Mesendoderm (in vitro differentiated cells): ENCODE results near the gene ACBD4. TPM values are rescaled to one million over a fixed set of nuclear protein-coding genes. Genes with fewer than 3 reads are reported as not detected.

Experiments
- DNase-seq: peaks from one replicate; pipeline ENCODE4 v3.0.0; 2013
- H2AK5ac ChIP-seq: 2 replicates; pipeline ENCODE4 v1.6.1; 2013; ENCODE audit warnings: low read length, inconsistent platforms
- H2BK120ac ChIP-seq: 2 replicates; pipeline ENCODE4 v1.6.1; 2013; ENCODE audit warnings: low read depth, mild to moderate bottlenecking, low read length, moderate library complexity, mixed read lengths
- H2BK15ac ChIP-seq: replicated peaks from 2 replicates; pipeline ENCODE4 v1.6.1; 2013; ENCODE audit warnings: low read depth, mild to moderate bottlenecking, moderate library complexity
- H2BK5ac ChIP-seq: 2 replicates; pipeline ENCODE4 v1.6.1; 2013; ENCODE audit warnings: low read length, inconsistent platforms
- H3K18ac ChIP-seq: 2 replicates; pipeline ENCODE4 v1.6.1; 2013; ENCODE audit warnings: mild to moderate bottlenecking, low read length, mixed read lengths
- H3K23ac ChIP-seq: one replicate; pipeline ENCODE4 v1.6.1; 2013; ENCODE audit warnings: low read length
- H3K27ac ChIP-seq: 2 replicates; pipeline ENCODE4 v1.5.1; 2013; ENCODE audit warnings: low read depth, mild to moderate bottlenecking, inconsistent platforms, low read length, moderate library complexity
- H3K27me3 ChIP-seq: 2 replicates; pipeline ENCODE4 v1.6.1; 2013; ENCODE audit warnings: low read length, control low read depth, mild to moderate bottlenecking, inconsistent platforms; ENCODE audit not compliant: insufficient read depth, poor library complexity
- H3K36me3 ChIP-seq: 2 replicates; pipeline ENCODE4 v1.6.1; 2013; ENCODE audit warnings: low read length, inconsistent platforms; ENCODE audit not compliant: control insufficient read depth, insufficient read depth
- H3K4ac ChIP-seq: one replicate; pipeline ENCODE4 v1.6.1; 2013; ENCODE audit warnings: low read depth, mild to moderate bottlenecking, low read length, moderate library complexity
- H3K4me1 ChIP-seq: 2 replicates; pipeline ENCODE4 v1.6.1; 2013; ENCODE audit warnings: low read depth, low read length, inconsistent platforms; ENCODE audit not compliant: control insufficient read depth
- H3K4me2 ChIP-seq: 2 replicates; pipeline ENCODE4 v1.6.1; 2013; ENCODE audit warnings: low read length
- H3K4me3 ChIP-seq: 2 replicates; pipeline ENCODE4 v1.5.1; 2013; ENCODE audit warnings: mild to moderate bottlenecking, low read length
- H3K56ac ChIP-seq: one replicate; pipeline ENCODE4 v1.6.1; 2013; ENCODE audit warnings: low read length
- H3K79me1 ChIP-seq: 2 replicates; pipeline ENCODE4 v1.6.1; 2013; ENCODE audit warnings: low read length, inconsistent platforms
- H3K79me2 ChIP-seq: 2 replicates; pipeline ENCODE4 v1.6.1; 2013; ENCODE audit warnings: mild to moderate bottlenecking, low read length; ENCODE audit not compliant: control insufficient read depth, insufficient read depth
- H3K9ac ChIP-seq: 2 replicates; pipeline ENCODE4 v1.6.1; 2013; ENCODE audit warnings: low read length, inconsistent platforms
- H4K5ac ChIP-seq: one replicate; pipeline ENCODE4 v1.6.1; 2013; ENCODE audit warnings: low read length
- H4K8ac ChIP-seq: one replicate; pipeline ENCODE4 v1.6.1; 2013; ENCODE audit warnings: low read depth, mild to moderate bottlenecking, control low read depth, low read length, moderate library complexity
- WGBS: extraction: QIAGEN DNeasy Blood & Tissue Kit; methylation state at CpG from one replicate; pipeline ENCODE4 v1.1.7; 2013; ENCODE audit warnings: low lambda C conversion rate, missing lambda C conversion rate; ENCODE audit not compliant: insufficient coverage; ENCODE audit errors: extremely low coverage; 5-methylcytosine and 5-hydroxymethylcytosine counted together
- polyA plus RNA-seq, 2 experiments: library from polyadenylated mRNA; stranded (reverse); fragments of 200-250 nt; gene quantifications; one replicate each; pipeline ENCODE4 v1.2.3, GENCODE V29; 2013

The ACBD4 gene, protein sequence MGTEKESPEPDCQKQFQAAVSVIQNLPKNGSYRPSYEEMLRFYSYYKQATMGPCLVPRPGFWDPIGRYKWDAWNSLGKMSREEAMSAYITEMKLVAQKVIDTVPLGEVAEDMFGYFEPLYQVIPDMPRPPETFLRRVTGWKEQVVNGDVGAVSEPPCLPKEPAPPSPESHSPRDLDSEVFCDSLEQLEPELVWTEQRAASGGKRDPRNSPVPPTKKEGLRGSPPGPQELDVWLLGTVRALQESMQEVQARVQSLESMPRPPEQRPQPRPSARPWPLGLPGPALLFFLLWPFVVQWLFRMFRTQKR
- polyA plus RNA-seq (2013, experiment 1 of 2), result 1.4 TPM
- 1.3 TPM for polyA plus RNA-seq (2013, experiment 2 of 2)

DNA sequence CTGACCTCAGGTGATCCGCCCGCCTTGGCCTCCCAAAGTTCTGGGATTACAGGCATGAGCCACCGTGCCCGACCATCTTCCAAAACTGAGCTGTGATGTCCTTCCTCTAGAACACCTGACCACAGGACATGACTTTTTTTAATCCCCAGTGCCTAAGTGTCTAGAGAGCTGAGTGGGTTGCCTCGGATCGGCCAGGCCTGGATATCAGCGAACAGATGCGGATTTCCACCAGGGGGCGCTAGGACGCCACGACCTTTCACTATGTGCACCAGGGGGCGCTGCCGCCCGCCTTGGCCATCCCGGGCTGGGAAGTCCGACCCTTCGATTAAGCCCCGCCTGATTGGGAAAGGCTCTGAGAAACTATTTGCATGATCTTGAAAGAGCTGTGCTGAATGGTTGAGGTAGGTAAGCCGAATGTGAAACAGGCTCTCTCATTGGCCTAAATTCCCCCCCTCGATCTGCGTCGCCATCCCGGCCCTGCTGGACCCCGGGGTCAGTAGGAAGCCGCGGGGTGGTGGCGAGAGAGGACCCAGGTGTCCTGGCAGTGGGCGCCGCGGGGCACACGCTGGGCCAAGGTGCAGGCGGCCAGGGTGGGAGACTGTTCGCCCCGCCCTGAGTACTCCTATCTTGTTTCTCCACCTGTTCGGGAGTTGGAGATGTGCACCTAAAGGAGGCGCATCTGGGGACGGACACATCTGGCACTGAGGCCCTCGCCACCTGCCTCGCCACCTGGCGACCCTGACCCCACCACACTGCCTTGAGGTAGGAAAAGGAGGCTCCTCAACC is at the start of gene ACBD4:
Gene ACBD4, plus strand, starts transcription at position 496 of the 786 bp plus-strand sequence. CDS start 458 bp downstream, outside the sequence.
- H3K27ac ChIP-seq, result no peak within 1 kb of the TSS
- H3K36me3 ChIP-seq, result no peaks in the 10 kb centered on the region
- peak within 1 kb of the TSS; percentile 58 for H2AK5ac ChIP-seq
- H3K4me1 ChIP-seq, result peaks cover 4% of the 10 kb centered on the region
- H3K4me2 ChIP-seq, result peak within 1 kb of the TSS; percentile 67
- H3K79me2 ChIP-seq, result no peaks in the 10 kb centered on the region
- H2BK15ac ChIP-seq, result no peak within 1 kb of the TSS
- peak within 1 kb of the TSS; percentile 43 for H3K4me3 ChIP-seq
- H3K18ac ChIP-seq, result no peak within 1 kb of the TSS
- H3K56ac ChIP-seq, result peak within 1 kb of the TSS; percentile 86
- H3K4ac ChIP-seq, result no peak within 1 kb of the TSS
- H3K27me3 ChIP-seq, result no peaks in the 10 kb centered on the region
- no CpG with 5 or more reads among the region's 40 CpGs for WGBS
- H3K23ac ChIP-seq, result peak within 1 kb of the TSS; percentile 45
- no peak within 1 kb of the TSS for H2BK5ac ChIP-seq
- H4K8ac ChIP-seq, result no peak within 1 kb of the TSS
- DNase-seq, result peak; percentile 99
- H3K79me1 ChIP-seq, result no peaks in the 10 kb centered on the region
- H2BK120ac ChIP-seq, result no peak within 1 kb of the TSS
- H4K5ac ChIP-seq, result no peak within 1 kb of the TSS
- H3K9ac ChIP-seq, result peak within 1 kb of the TSS; percentile 72

DNA sequence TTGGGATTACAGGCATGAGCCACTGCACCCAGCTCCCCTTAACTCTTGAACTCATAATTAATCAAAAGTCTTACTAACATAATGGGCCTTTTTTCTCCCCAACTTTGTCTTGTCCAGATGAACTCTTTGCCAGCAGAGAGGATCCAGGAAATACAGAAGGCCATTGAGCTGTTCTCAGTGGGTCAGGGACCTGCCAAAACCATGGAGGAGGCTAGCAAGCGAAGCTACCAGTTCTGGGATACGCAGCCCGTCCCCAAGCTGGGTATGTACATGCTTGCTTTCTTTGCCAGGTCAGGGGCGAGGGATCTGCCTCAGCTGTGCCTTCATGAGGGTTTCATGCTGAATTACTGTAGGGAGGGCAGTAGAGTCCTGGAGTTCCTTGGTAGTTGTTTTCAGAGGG is 49.1 kb upstream of the ACBD4 start:
- Histone ChIP-seq H3K18ac (no peak overlapping the region), H4K8ac (no peak overlapping the region), H3K4me3 (no peak overlapping the region), H3K23ac (no peak overlapping the region), H2BK15ac (no peak overlapping the region), H3K79me1 (peaks cover 4% of the 10 kb centered on the region), H3K4ac (no peak overlapping the region), H2BK5ac (no peak overlapping the region), H3K56ac (no peak overlapping the region), H3K9ac (no peak overlapping the region), H3K79me2 (no peaks in the 10 kb centered on the region), H3K4me2 (no peak overlapping the region), H3K27me3 (no peaks in the 10 kb centered on the region), H3K4me1 (no peaks in the 10 kb centered on the region), H3K27ac (no peak overlapping the region), H2AK5ac (no peak overlapping the region), H3K36me3 (peaks cover 18% of the 10 kb centered on the region), H2BK120ac (no peak overlapping the region), H4K5ac (no peak overlapping the region)
- no CpG with 5 or more reads among the region's 4 CpGs for WGBS
- DNase-seq, result no peak

DNA sequence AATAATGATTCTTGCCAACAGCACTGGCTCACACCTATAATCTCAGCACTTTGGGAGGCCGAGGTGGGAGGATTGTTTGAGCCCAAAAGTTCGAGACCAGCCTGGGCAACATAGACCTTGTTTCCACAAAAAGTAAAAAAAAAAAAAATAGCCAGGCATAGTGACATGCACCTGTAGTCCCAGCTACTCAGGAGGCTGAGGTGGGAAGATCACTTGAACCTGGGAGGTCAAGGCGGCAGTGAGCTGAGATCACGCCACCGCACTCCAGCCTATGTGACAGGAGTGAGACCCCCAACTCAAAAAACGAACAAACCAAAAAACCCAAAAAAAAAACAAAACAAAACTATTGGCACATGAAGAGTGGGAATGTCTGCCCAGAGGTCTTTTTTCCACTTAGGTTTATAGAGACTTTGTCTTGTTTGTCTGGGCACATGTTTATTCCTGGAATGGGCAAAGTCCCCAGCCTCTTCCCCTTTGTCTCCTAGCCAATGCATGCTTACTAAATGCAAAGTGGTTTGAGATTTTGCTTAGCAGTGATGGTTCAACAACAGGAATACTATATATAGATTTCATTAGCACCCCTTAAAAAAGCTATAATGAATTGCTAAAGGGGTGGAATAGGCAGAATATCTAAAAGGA is 48.5 kb upstream of the ACBD4 start:
- no peak overlapping the region for H3K4me3 ChIP-seq
- no peak overlapping the region for H2BK15ac ChIP-seq
- no peak overlapping the region for H2BK120ac ChIP-seq
- no peak overlapping the region for H4K8ac ChIP-seq
- H3K27ac ChIP-seq, result no peak overlapping the region
- no peaks in the 10 kb centered on the region for H3K27me3 ChIP-seq
- H3K79me2 ChIP-seq, result no peaks in the 10 kb centered on the region
- H2BK5ac ChIP-seq, result no peak overlapping the region
- H3K23ac ChIP-seq, result no peak overlapping the region
- no peak overlapping the region for H3K9ac ChIP-seq
- no peak overlapping the region for H2AK5ac ChIP-seq
- no peak overlapping the region for H3K18ac ChIP-seq
- H4K5ac ChIP-seq, result no peak overlapping the region
- peaks cover 16% of the 10 kb centered on the region for H3K36me3 ChIP-seq
- peaks cover 4% of the 10 kb centered on the region for H3K79me1 ChIP-seq
- no peak overlapping the region for H3K56ac ChIP-seq
- no peaks in the 10 kb centered on the region for H3K4me1 ChIP-seq
- H3K4ac ChIP-seq, result no peak overlapping the region
- H3K4me2 ChIP-seq, result no peak overlapping the region
- no peak for DNase-seq
- no CpG with 5 or more reads among the region's 6 CpGs for WGBS

DNA sequence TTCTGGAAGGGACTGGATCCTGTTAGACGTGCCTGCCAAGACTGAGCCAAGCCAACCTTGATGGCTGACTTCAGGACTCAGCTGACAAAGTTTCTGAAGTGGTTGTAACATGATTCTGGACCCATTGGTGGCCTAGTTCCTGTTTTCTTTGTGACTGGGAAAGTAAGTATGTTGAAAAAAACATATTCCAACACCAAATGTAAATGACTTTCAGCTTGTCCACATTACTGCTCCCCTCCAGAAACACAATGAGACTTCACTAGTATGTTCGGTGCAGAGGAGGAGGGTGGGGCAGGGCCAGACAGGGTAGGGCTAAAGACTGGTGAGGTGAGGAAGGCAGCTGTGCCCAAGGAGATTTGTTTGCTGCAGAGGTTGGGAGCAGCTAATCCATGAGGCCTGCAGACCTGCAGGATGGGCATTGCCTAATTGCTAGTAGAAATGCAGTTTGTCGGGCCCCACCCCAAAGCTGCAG is 47.9 kb upstream of the ACBD4 start:
- Histone ChIP-seq H3K79me2 (no peaks in the 10 kb centered on the region), H3K23ac (no peak overlapping the region), H3K36me3 (peaks cover 15% of the 10 kb centered on the region), H3K4ac (no peak overlapping the region), H3K9ac (no peak overlapping the region), H4K8ac (no peak overlapping the region), H2AK5ac (no peak overlapping the region), H2BK15ac (no peak overlapping the region), H3K27ac (no peak overlapping the region), H3K4me3 (no peak overlapping the region), H3K4me2 (no peak overlapping the region), H3K18ac (no peak overlapping the region), H3K4me1 (no peaks in the 10 kb centered on the region), H3K27me3 (no peaks in the 10 kb centered on the region), H4K5ac (no peak overlapping the region), H2BK5ac (no peak overlapping the region), H3K79me1 (peaks cover 4% of the 10 kb centered on the region), H2BK120ac (no peak overlapping the region), H3K56ac (no peak overlapping the region)
- WGBS, result no CpG with 5 or more reads among the region's 3 CpGs
- no peak for DNase-seq

DNA sequence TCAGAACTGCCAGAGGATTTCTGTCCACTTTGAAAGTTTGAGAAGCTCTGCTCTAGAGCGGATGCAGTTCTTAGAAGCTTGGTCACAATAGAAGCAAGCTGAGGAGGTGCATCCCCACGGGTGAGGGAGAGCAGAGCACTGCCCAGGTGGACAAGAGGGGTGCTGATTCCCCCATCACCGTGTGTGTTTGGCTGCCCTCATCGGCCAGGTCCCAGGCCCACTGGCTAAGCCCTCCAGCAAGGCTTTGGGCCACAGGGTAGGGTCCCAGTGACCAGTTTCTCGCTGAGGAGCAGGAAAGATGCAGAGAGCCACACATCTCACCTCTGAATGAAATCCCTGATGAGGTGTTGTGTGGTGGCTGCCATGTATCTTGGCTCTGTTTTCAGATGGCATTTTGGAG is 47.5 kb upstream of the ACBD4 start:
- Histone ChIP-seq H3K36me3 (peaks cover 15% of the 10 kb centered on the region), H3K4me1 (no peaks in the 10 kb centered on the region)

More for the DNA sequence above, 47.5 kb upstream of the ACBD4 start:
- Histone ChIP-seq H3K27me3 (no peaks in the 10 kb centered on the region), H3K4me2 (no peak overlapping the region), H3K4ac (no peak overlapping the region), H3K18ac (no peak overlapping the region), H4K8ac (no peak overlapping the region), H3K56ac (no peak overlapping the region), H3K79me1 (peaks cover 4% of the 10 kb centered on the region), H3K4me3 (no peak overlapping the region), H3K27ac (no peak overlapping the region), H2BK15ac (no peak overlapping the region), H3K9ac (no peak overlapping the region), H3K79me2 (no peaks in the 10 kb centered on the region), H4K5ac (no peak overlapping the region), H2BK120ac (no peak overlapping the region), H3K23ac (no peak overlapping the region), H2AK5ac (no peak overlapping the region), H2BK5ac (no peak overlapping the region)
- DNase-seq, result no peak
- no CpG with 5 or more reads among the region's 5 CpGs for WGBS
